ENCODE data around the gene CHMP2A. TPM values are rescaled to one million over a fixed set of nuclear protein-coding genes. Genes with fewer than 3 reads are reported as not detected.

The CHMP2A gene
- total and polyA plus RNA-seq, 2 donors (not counting 1 experiment from before 2014, with no cell fraction given), result 62.5 to 97.5 TPM

DNA sequence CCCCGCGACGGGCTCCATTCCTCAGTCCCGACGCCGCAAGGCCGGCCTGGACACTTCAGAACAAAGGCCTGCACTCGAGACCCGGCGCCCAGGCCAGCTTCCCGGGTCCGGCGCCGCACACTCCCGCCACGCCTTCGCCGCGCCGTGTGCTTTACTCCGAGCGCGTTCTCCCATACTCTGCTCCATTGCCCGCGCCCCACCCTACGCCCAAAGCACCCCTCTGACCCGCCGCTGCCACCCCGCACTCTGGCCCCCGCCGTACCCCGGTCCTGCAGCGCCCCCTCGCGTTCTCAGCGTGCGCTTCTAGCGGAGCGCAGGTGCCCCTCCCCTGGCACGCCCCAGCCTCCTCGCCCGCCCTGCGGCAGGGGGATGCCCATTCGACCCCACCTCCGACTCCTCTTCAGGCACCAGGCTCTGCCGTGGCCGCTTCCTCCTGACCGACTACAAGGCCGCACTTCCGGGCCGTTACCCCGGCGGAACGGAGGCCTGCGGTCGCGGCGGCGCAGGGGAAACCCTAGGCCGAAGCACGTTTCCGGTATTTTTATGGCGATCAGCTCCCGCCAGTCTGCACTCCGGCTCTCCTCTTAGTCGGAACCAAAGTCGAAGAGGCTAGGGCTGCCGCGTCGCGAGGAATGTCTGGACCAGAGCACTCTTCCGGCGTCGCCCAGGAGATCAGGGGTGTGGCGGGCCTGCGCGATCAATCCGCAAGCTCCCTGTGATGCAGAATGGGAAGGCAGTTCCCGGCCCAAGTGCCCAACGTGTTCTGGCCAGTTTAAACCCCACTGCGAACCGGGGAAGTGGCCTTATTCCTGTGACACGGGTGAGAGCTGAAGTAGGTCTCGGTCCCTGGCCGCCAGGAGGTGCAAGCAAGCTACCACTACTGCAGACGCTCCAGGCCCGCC, 35.3 kb downstream of the CHMP2A start, which contains the start of gene ZBTB45:
Gene ZBTB45, minus strand, starts transcription at position 456 of the 902 bp plus-strand sequence. CDS start 2,137 bp downstream, outside the sequence.
- Mint-ChIP-seq H3K27me3 (no peaks in the 10 kb centered on the region), H3K4me1 (peaks cover 42% of the 10 kb centered on the region), H3K4me3 (peak within 1 kb of the TSS; percentile 98), H3K9me3 (ENCODE audit: insufficient read depth) (no peaks in the 10 kb centered on the region), H3K27ac (peak within 1 kb of the TSS; percentile 99)
- H3K4me3 ChIP-seq (ENCODE audit: control extremely low read depth in 1 of 5, extremely low read depth in 1 of 5, insufficient read depth in 1 of 5, low read depth in 2 of 5, low read length in 4 of 5), result peak within 1 kb of the TSS; percentile 64 to 78 (median 71)
- no peaks in the 10 kb centered on the region for H3K9me3 ChIP-seq (ENCODE audit: control extremely low read depth in 1 of 3, control insufficient read depth in 2 of 3, insufficient read depth in 1 of 3, low read length in 2 of 3)
- WGBS (ENCODE audit: insufficient coverage), result under 1% methylated on average over 87 of the region's 87 CpGs
- peak within 1 kb of the TSS; percentile 79 for H2AFZ ChIP-seq (ENCODE audit: insufficient read depth, low read depth, low read length, poor library complexity, severe bottlenecking)
- peak within 1 kb of the TSS; percentile 76 to 96 for H3K27ac ChIP-seq (ENCODE audit: low read length in 2 of 2)
- intact Hi-C loops (cut with micrococcal nuclease), result loop anchor here (1.0 to 2.0 kb wide), 7 partner anchors 20 to 192 kb away; partner anchors contain the start of genes CHMP2A, TRIM28, ZNF132 and ZNF837
- POLR2A ChIA-PET, result interaction anchor here (0.6 to 3.3 kb wide), 22 partner anchors 20 to 530 kb away, joined by 3 to 30 read pairs (median 5); partner anchors contain the start of genes CHMP2A, MZF1, TRIM28 and UBE2M
- no peaks in the 10 kb centered on the region for H3K27me3 ChIP-seq (replicated peaks in 1 of 4; ENCODE audit: control extremely low read depth in 1 of 4, control insufficient read depth in 3 of 4, insufficient read depth in 4 of 4, low read length in 3 of 4)
- H3K79me2 ChIP-seq (ENCODE audit: control insufficient read depth, insufficient read depth, low read length), result peaks cover 43% of the 10 kb centered on the region
- CTCF ChIA-PET, result interaction anchor here (0.6 to 4.9 kb wide), 31 partner anchors 9 to 792 kb away, joined by 3 to 72 read pairs (median 4); partner anchors contain the start of genes CHMP2A, MZF1, TRIM28 and ZNF497
- ATAC-seq (ENCODE audit: low read depth) (peak; percentile 84), DNase-seq (peak; percentile 96)
- H3K9ac ChIP-seq (ENCODE audit: low read length), result peak within 1 kb of the TSS; percentile 81
- H4K20me1 ChIP-seq (ENCODE audit: control insufficient read depth, insufficient read depth, low read length, poor library complexity, severe bottlenecking), result peaks cover 41% of the 10 kb centered on the region
- H3K4me1 ChIP-seq (ENCODE audit: control insufficient read depth in 2 of 2, insufficient read depth in 2 of 2, low read length in 2 of 2), result peaks cover 18 to 28% of the 10 kb centered on the region in 2 donors
- peak within 1 kb of the TSS; percentile 93 for H3K4me2 ChIP-seq (replicated peaks; ENCODE audit: low read depth, low read length, poor library complexity, severe bottlenecking)
- TF ChIP-seq, protein P1, sequence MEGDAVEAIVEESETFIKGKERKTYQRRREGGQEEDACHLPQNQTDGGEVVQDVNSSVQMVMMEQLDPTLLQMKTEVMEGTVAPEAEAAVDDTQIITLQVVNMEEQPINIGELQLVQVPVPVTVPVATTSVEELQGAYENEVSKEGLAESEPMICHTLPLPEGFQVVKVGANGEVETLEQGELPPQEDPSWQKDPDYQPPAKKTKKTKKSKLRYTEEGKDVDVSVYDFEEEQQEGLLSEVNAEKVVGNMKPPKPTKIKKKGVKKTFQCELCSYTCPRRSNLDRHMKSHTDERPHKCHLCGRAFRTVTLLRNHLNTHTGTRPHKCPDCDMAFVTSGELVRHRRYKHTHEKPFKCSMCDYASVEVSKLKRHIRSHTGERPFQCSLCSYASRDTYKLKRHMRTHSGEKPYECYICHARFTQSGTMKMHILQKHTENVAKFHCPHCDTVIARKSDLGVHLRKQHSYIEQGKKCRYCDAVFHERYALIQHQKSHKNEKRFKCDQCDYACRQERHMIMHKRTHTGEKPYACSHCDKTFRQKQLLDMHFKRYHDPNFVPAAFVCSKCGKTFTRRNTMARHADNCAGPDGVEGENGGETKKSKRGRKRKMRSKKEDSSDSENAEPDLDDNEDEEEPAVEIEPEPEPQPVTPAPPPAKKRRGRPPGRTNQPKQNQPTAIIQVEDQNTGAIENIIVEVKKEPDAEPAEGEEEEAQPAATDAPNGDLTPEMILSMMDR (IDR thresholded peaks at IDR 0.05), result peak; percentile 72
- TF ChIP-seq EZH2 (IDR thresholded peaks at IDR 0.05; ENCODE audit: borderline replicate concordance, insufficient read depth, low read depth, low read length, poor library complexity, severe bottlenecking), result no peak
- peaks cover 0 to 12% of the 10 kb centered on the region in 2 experiments for H3K36me3 ChIP-seq (replicated peaks in 1 of 2; ENCODE audit: control extremely low read depth in 1 of 2, control insufficient read depth in 1 of 2, extremely low read depth in 1 of 2, insufficient read depth in 2 of 2, low read length in 1 of 2)

Measured in B cell (primary cell).